ENCODE data around the gene IGFALS. TPM values are rescaled to one million over a fixed set of nuclear protein-coding genes. Genes with fewer than 3 reads are reported as not detected.

Gene IGFALS
- total and polyA plus RNA-seq, 7 donors: 0.12 to 0.38 (median 0.18) TPM; not detected in 3

GRCh38 chr16:1749152-1750117, 44.1 kb downstream of the IGFALS start:
- 94 to 95% (median 95%) methylated on average over 29 of the region's 29 CpGs for WGBS, 3 donors
- ATAC-seq (no peak), DNase-seq (no peak)
- TF ChIP-seq CTCF (IDR thresholded peaks at IDR 0.05): no peak
- Histone ChIP-seq H3K27ac (no peak overlapping the region), H3K36me3 (ENCODE audit: insufficient read depth in 1 of 2, low read depth in 1 of 2) (peaks cover 0 to 98% of the 10 kb centered on the region in 2 donors), H3K4me3 (no peak overlapping the region), H3K9me3 (no peaks in the 10 kb centered on the region), H3K4me1 (no peaks in the 10 kb centered on the region), H3K27me3 (ENCODE audit: insufficient read depth in 3 of 3, low read length in 2 of 3) (no peaks in the 10 kb centered on the region)
- intact Hi-C loops (cut with DNase I): no loop called here

- no peaks in the 10 kb centered on the region for H3K9me3 ChIP-seq
- DNase-seq (no peak), ATAC-seq (no peak)
- no peak for TF ChIP-seq CTCF (IDR thresholded peaks at IDR 0.05)
- H3K4me3 ChIP-seq: no peak overlapping the region
- 80 to 85% (median 81%) methylated on average over 11 of the region's 11 CpGs for WGBS, 3 donors
- H3K4me1 ChIP-seq: no peaks in the 10 kb centered on the region
- no peak overlapping the region for H3K27ac ChIP-seq
- intact Hi-C loops (cut with DNase I): no loop called here
- H3K27me3 ChIP-seq (ENCODE audit: insufficient read depth in 3 of 3, low read length in 2 of 3): no peaks in the 10 kb centered on the region
- H3K36me3 ChIP-seq (ENCODE audit: insufficient read depth in 1 of 2, low read depth in 1 of 2): peaks cover 0 to 99% of the 10 kb centered on the region in 2 donors
Observed at GRCh38 chr16:1747934-1748333, 45.6 kb downstream of the IGFALS start.

GRCh38 chr16:1746693-1747195, 46.8 kb downstream of the IGFALS start:
- intact Hi-C loops (cut with DNase I): no loop called here
- WGBS, 3 donors: 90 to 92% (median 90%) methylated on average over 29 to 31 of the region's 31 CpGs
- ATAC-seq: peak in 1 of 4 donors; percentile 11

GRCh38 chr16:1745900-1746692, 47.4 kb downstream of the IGFALS start:
- WGBS, 3 donors: 75 to 83% (median 80%) methylated on average over 29 of the region's 29 CpGs
- no peaks in the 10 kb centered on the region for H3K4me1 ChIP-seq
- peaks cover 0 to 81% of the 10 kb centered on the region in 2 donors for H3K36me3 ChIP-seq (ENCODE audit: insufficient read depth in 1 of 2, low read depth in 1 of 2)
- H3K9me3 ChIP-seq: no peaks in the 10 kb centered on the region
- ATAC-seq (peak in 1 of 4 donors; percentile 18), DNase-seq (no peak)
- no peak overlapping the region for H3K4me3 ChIP-seq
- H3K27me3 ChIP-seq (ENCODE audit: insufficient read depth in 3 of 3, low read length in 2 of 3): no peaks in the 10 kb centered on the region
- no peak overlapping the region for H3K27ac ChIP-seq
- intact Hi-C loops (cut with DNase I): no loop called here
- TF ChIP-seq CTCF (IDR thresholded peaks at IDR 0.05): no peak

More at GRCh38 chr16:1746693-1747195, 46.8 kb downstream of the IGFALS start:
- Histone ChIP-seq H3K36me3 (ENCODE audit: insufficient read depth in 1 of 2, low read depth in 1 of 2) (peaks cover 0 to 88% of the 10 kb centered on the region in 2 donors), H3K27ac (no peak overlapping the region), H3K27me3 (ENCODE audit: insufficient read depth in 3 of 3, low read length in 2 of 3) (no peaks in the 10 kb centered on the region), H3K4me3 (no peak overlapping the region), H3K9me3 (no peaks in the 10 kb centered on the region), H3K4me1 (no peaks in the 10 kb centered on the region)
- DNase-seq: no peak
- no peak for TF ChIP-seq CTCF (IDR thresholded peaks at IDR 0.05)
